Hepatocyte (in vitro differentiated cells): ENCODE data around the gene CRACR2B. TPM values are rescaled to one million over a fixed set of nuclear protein-coding genes. Genes with fewer than 3 reads are reported as not detected.

Experiments used
- DNase-seq: peaks from one replicate; pipeline ENCODE4 v3.0.0-alpha.2; 2016; ENCODE audit warnings: low spot score
- H2AFZ ChIP-seq: fragments of 200-600 bp; sonication (generic); 2 replicates; pipeline ENCODE4 v1.6.0; 2016; ENCODE audit warnings: antibody characterized with exemption, mild to moderate bottlenecking
- H3K27ac ChIP-seq: fragments of 200-600 bp; sonication (generic); 2 replicates; pipeline ENCODE4 v1.5.1; 2016; ENCODE audit warnings: mild to moderate bottlenecking
- H3K27me3 ChIP-seq: fragments of 200-600 bp; sonication (generic); 2 replicates; pipeline ENCODE4 v1.6.1; 2016
- H3K36me3 ChIP-seq: fragments of 200-600 bp; sonication (generic); replicated peaks from 2 replicates; pipeline ENCODE4 v1.5.1; 2016; ENCODE audit warnings: low read depth; ENCODE audit not compliant: insufficient read depth
- H3K4me1 ChIP-seq: fragments of 200-600 bp; sonication (generic); 2 replicates; pipeline ENCODE4 v1.5.1; 2016; ENCODE audit warnings: mild to moderate bottlenecking, moderate library complexity; ENCODE audit not compliant: insufficient read depth
- H3K4me2 ChIP-seq: fragments of 200-600 bp; sonication (generic); 2 replicates; pipeline ENCODE4 v1.6.0; 2016
- H3K4me3 ChIP-seq: fragments of 200-600 bp; sonication (generic); 2 replicates; pipeline ENCODE4 v1.5.1; 2016; ENCODE audit warnings: mild to moderate bottlenecking
- H3K79me2 ChIP-seq: fragments of 200-600 bp; sonication (generic); 2 replicates; pipeline ENCODE4 v1.6.0; 2017; ENCODE audit warnings: mild to moderate bottlenecking
- H3K9me2 ChIP-seq: fragments of 200-600 bp; sonication (generic); replicated peaks from 2 replicates; pipeline ENCODE4 v1.6.0; 2017; ENCODE audit warnings: mild to moderate bottlenecking; ENCODE audit not compliant: insufficient read depth
- H3K9me3 ChIP-seq: fragments of 200-600 bp; sonication (generic); 2 replicates; pipeline ENCODE4 v1.5.1; 2016; ENCODE audit warnings: low read depth, mild to moderate bottlenecking
- H4K20me1 ChIP-seq: fragments of 200-600 bp; sonication (generic); 2 replicates; pipeline ENCODE4 v1.6.0; 2016; ENCODE audit warnings: mild to moderate bottlenecking; ENCODE audit not compliant: insufficient read depth, poor library complexity, severe bottlenecking
- CTCF ChIP-seq: fragments of 200-600 bp; sonication (generic); IDR thresholded peaks from 2 replicates; pipeline ENCODE4 v1.5.1; 2016; ENCODE audit warnings: antibody characterized with exemption, mild to moderate bottlenecking; ENCODE audit not compliant: poor library complexity
- EZH2 ChIP-seq: fragments of 200-600 bp; sonication (generic); IDR thresholded peaks from 2 replicates; pipeline ENCODE4 v1.6.1; 2016; ENCODE audit warnings: antibody characterized with exemption, mild to moderate bottlenecking, borderline replicate concordance
- EZH2phosphoT487 ChIP-seq: fragments of 200-600 bp; sonication (generic); IDR thresholded peaks from one replicate; pipeline ENCODE4 v1.6.1; 2018; ENCODE audit warnings: antibody characterized with exemption, mild to moderate bottlenecking, low read depth, moderate library complexity; ENCODE audit not compliant: unreplicated experiment, severe bottlenecking
- WGBS: methylation state at CpG from one replicate; pipeline ENCODE4 v1.1.6; 2016; ENCODE audit warnings: low lambda C conversion rate; ENCODE audit errors: missing lambda C conversion rate; 5-methylcytosine and 5-hydroxymethylcytosine counted together
- polyA plus RNA-seq: library from polyadenylated mRNA; unstranded; fragments of >200 nt; fragmentation: Nextera tagmentation; extraction: Ambion mirVana; gene quantifications from 2 replicates; pipeline ENCODE4 v1.2.1, GENCODE V29; 2016
- total RNA-seq: library from RNA; depleted of rRNA; stranded (reverse); fragments of >200 nt; gene quantifications from 2 replicates; pipeline ENCODE4 v1.2.3, GENCODE V29; 2014

CRACR2B gene
- total and polyA plus RNA-seq, 2 experiments from 2014 or later = 9.7 to 33.2 TPM

DNA sequence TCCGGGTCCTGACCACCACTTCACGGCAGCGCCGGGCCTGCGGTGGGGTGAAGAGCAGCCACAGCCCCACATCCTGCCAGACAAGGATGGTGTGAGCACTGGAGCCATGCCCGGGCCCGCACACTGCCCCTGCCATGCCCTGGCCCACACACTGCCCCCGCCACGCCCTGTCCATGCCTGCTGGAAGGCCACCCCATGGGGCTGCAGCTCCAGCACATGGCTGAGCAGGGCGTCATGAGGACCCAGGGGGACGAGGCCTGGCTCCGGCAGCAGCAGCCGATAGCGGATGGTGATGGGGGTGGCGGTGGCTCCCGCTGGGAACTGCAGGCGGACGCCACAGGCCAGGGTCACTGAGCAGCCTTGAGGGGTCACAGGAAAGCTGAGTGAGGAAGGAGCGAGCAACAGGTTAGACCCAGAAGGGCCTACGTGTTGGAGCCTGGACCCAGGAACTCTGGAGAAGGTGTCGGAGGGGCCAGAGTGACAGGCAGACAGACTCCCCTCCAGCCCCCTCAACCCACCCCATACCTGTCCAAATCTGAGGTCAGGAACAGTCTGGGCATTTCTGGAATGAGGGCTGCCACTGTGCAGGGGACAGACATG lies 25.6 kb upstream of the CRACR2B start:
- no peaks in the 10 kb centered on the region for H4K20me1 ChIP-seq
- H3K9me2 ChIP-seq = no peaks in the 10 kb centered on the region
- H3K4me1 ChIP-seq = peaks cover 7% of the 10 kb centered on the region
- peaks cover 7% of the 10 kb centered on the region for H3K79me2 ChIP-seq
- H3K36me3 ChIP-seq = no peaks in the 10 kb centered on the region
- no peaks in the 10 kb centered on the region for H3K9me3 ChIP-seq
- no peaks in the 10 kb centered on the region for H3K27me3 ChIP-seq
- no peak for DNase-seq
- no peak overlapping the region for H3K4me2 ChIP-seq
- H2AFZ ChIP-seq = no peak overlapping the region
- WGBS = 96% methylated on average over 21 of the region's 21 CpGs
- H3K4me3 ChIP-seq = no peak overlapping the region
- no peak overlapping the region for H3K27ac ChIP-seq
- TF ChIP-seq EZH2phosphoT487 (no peak), EZH2 (no peak), CTCF (no peak)

GRCh38 chr11:802693-803466 lies 24.8 kb upstream of the CRACR2B start:
- WGBS = 93% methylated on average over 28 of the region's 28 CpGs
- Histone ChIP-seq H3K27me3 (no peaks in the 10 kb centered on the region), H4K20me1 (no peaks in the 10 kb centered on the region), H3K79me2 (peaks cover 12% of the 10 kb centered on the region), H3K9me3 (no peaks in the 10 kb centered on the region), H3K27ac (no peak overlapping the region), H3K4me1 (peaks cover 7% of the 10 kb centered on the region), H3K4me3 (no peak overlapping the region), H3K4me2 (no peak overlapping the region), H3K36me3 (no peaks in the 10 kb centered on the region), H3K9me2 (no peaks in the 10 kb centered on the region), H2AFZ (no peak overlapping the region)
- DNase-seq = no peak
- no peak for TF ChIP-seq CTCF

DNA sequence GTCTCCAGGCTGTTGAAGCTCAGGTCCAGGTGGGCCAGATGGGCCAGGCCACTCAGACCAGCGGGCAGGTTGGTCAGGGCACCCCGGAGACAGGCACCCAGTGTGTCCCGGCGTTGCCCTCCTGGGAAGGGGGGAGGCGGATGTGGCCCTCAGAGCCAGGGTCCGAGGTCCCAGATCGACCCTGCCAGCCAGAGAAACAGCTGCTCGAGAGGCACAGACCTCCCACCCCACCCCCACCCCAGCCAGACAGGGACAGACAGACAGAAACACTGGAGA lies 24.3 kb upstream of the CRACR2B start:
- Histone ChIP-seq H3K36me3 (no peaks in the 10 kb centered on the region), H4K20me1 (no peaks in the 10 kb centered on the region), H3K4me2 (peak overlapping the region; percentile 98), H3K9me3 (no peaks in the 10 kb centered on the region), H3K27me3 (no peaks in the 10 kb centered on the region), H2AFZ (no peak overlapping the region), H3K79me2 (peaks cover 17% of the 10 kb centered on the region), H3K9me2 (no peaks in the 10 kb centered on the region), H3K4me3 (no peak overlapping the region), H3K27ac (no peak overlapping the region), H3K4me1 (peaks cover 5% of the 10 kb centered on the region)
- TF ChIP-seq CTCF (no peak), EZH2 (no peak), EZH2phosphoT487 (no peak)
- 95% methylated on average over 8 of the region's 8 CpGs for WGBS
- no peak for DNase-seq
